Mesothelial cell of epicardium (in vitro differentiated cells): ENCODE data around the gene TXLNB. TPM values are rescaled to one million over a fixed set of nuclear protein-coding genes. Genes with fewer than 3 reads are reported as not detected.
A peak's percentile ranks its signal among the peaks of the same experiment; 100 is the strongest.

Experiments used
- DNase-seq, 2 experiments: peaks; one replicate each; pipeline ENCODE4 v3.0.0; 2021; ENCODE audit warnings: low spot score in 2 of 2; ENCODE audit not compliant: unreplicated experiment in 2 of 2
- H3K27ac Mint-ChIP-seq: 2 replicates; pipeline ENCODE4 v1.8.0; 2021; ENCODE audit warnings: mixed read lengths
- H3K27me3 Mint-ChIP-seq: 2 replicates; pipeline ENCODE4 v1.8.0; 2021; ENCODE audit warnings: low read depth, mixed read lengths
- H3K36me3 Mint-ChIP-seq: 2 replicates; pipeline ENCODE4 v1.8.0; 2021; ENCODE audit warnings: mixed read lengths
- H3K4me1 Mint-ChIP-seq: 2 replicates; pipeline ENCODE4 v1.8.0; 2021; ENCODE audit warnings: mixed read lengths
- H3K4me3 Mint-ChIP-seq: 2 replicates; pipeline ENCODE4 v1.8.0; 2021; ENCODE audit warnings: mild to moderate bottlenecking, moderate library complexity, mixed read lengths
- H3K9me3 Mint-ChIP-seq: 2 replicates; pipeline ENCODE4 v1.8.0; 2021; ENCODE audit warnings: mixed read lengths
- CTCF ChIP-seq: fragments of 200-600 bp; sonication (generic); IDR thresholded peaks from one replicate; pipeline ENCODE4 v1.5.0; 2021; ENCODE audit warnings: antibody characterized with exemption; ENCODE audit not compliant: unreplicated experiment
- total RNA-seq: library from RNA; stranded (reverse); gene quantifications from 3 replicates; pipeline ENCODE4 v1.2.1, GENCODE V29; 2021

The TXLNB gene
- total RNA-seq, 1 donor from 2014 or later, result 0.67 TPM

- Mint-ChIP-seq H3K36me3 (peaks cover 4% of the 10 kb centered on the region), H3K4me3 (no peak overlapping the region), H3K4me1 (peaks cover 20% of the 10 kb centered on the region), H3K27me3 (no peaks in the 10 kb centered on the region), H3K27ac (peak overlapping the region; percentile 63), H3K9me3 (peaks cover 12% of the 10 kb centered on the region)
- DNase-seq, result no peak
- no peak for TF ChIP-seq CTCF
Measured at GRCh38 chr6:139336488-139336887, 44.7 kb upstream of the TXLNB start.

DNA sequence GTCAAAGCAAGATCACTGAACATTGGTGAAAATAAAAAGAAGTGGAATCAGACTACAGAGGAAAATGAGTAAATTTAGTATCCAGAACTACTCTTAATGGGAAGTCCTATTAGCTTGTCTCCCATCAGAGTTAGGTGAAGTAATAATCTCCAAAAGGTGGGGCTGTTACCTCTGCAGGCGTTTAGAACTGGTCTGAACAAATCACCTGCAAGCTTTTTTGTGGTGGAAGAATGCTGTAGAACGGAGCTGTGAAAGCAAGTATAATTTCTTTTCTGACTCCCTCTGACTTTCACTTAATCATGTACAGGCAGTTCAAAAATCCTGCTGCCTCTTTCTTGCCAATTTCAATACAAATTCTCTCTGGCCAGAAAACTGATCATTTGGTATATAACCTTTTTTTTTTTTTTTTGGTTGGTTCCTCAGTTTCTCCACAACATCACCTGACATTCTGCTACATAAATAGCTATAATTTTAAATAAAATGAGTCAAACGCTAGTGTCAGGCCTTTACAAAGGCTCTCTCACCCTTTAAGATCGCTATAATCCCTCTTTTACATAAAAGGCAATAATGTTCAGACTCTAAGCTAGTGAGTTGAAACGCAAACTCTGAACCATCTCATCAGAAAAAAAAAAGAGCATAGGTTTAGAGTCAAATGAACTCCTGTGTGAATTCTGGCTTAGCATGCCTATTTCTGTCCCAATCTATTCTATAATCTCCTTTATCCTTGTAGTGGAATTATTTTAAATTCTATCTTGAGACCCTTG is 43.8 kb upstream of the TXLNB start:
- Mint-ChIP-seq H3K36me3 (no peaks in the 10 kb centered on the region), H3K4me1 (peaks cover 28% of the 10 kb centered on the region), H3K27ac (no peak overlapping the region), H3K4me3 (no peak overlapping the region), H3K9me3 (peaks cover 6% of the 10 kb centered on the region), H3K27me3 (no peaks in the 10 kb centered on the region)
- no peak for DNase-seq
- TF ChIP-seq CTCF, result no peak

GRCh38 chr6:139334806-139335446 is 43.1 kb upstream of the TXLNB start:
- no peak for DNase-seq
- Mint-ChIP-seq H3K4me3 (no peak overlapping the region), H3K9me3 (peaks cover 3% of the 10 kb centered on the region), H3K4me1 (peaks cover 34% of the 10 kb centered on the region), H3K27ac (no peak overlapping the region), H3K27me3 (no peaks in the 10 kb centered on the region), H3K36me3 (no peaks in the 10 kb centered on the region)
- no peak for TF ChIP-seq CTCF

GRCh38 chr6:139330826-139331500 is 39.2 kb upstream of the TXLNB start:
- Mint-ChIP-seq H3K4me3 (no peak overlapping the region), H3K9me3 (peaks cover 11% of the 10 kb centered on the region), H3K36me3 (no peaks in the 10 kb centered on the region), H3K27me3 (no peaks in the 10 kb centered on the region), H3K27ac (peak overlapping the region; percentile 33), H3K4me1 (peaks cover 34% of the 10 kb centered on the region)
- no peak for TF ChIP-seq CTCF
- no peak for DNase-seq

- no peak for TF ChIP-seq CTCF
- DNase-seq, result no peak
- no peaks in the 10 kb centered on the region for H3K36me3 Mint-ChIP-seq
- H3K27me3 Mint-ChIP-seq, result no peaks in the 10 kb centered on the region
- H3K4me1 Mint-ChIP-seq, result peaks cover 35% of the 10 kb centered on the region
- H3K4me3 Mint-ChIP-seq, result no peak overlapping the region
- peaks cover 11% of the 10 kb centered on the region for H3K9me3 Mint-ChIP-seq
- H3K27ac Mint-ChIP-seq, result peak overlapping the region; percentile 5
Measured at GRCh38 chr6:139330306-139330705, 38.5 kb upstream of the TXLNB start.
